ENCODE measurements around the gene UNG. TPM values are rescaled to one million over a fixed set of nuclear protein-coding genes. Genes with fewer than 3 reads are reported as not detected.

The UNG gene
- total and polyA plus RNA-seq, 2 donors (not counting 3 experiments of a cell fraction or from before 2014, with no cell fraction given) = 21.5 to 46.7 TPM

DNA sequence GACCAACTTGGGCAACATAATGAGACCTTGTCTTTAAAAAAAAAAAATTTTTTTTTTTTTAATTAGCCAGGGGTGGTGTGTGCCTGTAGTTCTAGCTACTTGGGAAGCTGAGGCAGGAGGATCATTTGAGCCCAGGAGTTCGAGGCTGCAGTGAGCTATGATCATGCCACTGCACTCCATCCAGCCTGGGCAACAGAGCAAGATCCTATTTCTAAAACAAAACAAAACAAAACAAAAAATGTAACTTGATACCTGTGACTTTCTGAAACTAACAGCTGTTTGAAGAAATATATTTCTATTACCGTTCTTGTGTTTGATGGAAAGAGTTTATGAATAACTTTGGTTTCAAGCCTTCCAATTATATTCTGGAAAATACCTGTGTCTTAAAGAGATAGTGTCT lies 17.2 kb downstream of the UNG start:
- Histone ChIP-seq H2AFZ (ENCODE audit: low read depth, low read length) (no peak overlapping the region), H3K4me2 (ENCODE audit: insufficient read depth, low read length) (no peak overlapping the region), H3K9me3 (replicated peaks; ENCODE audit: control insufficient read depth, insufficient read depth, low read length) (no peaks in the 10 kb centered on the region), H3K36me3 (ENCODE audit: control insufficient read depth in 2 of 2, extremely low read depth in 1 of 2, insufficient read depth in 2 of 2, low read length in 2 of 2) (peaks cover 0 to 2% of the 10 kb centered on the region in 2 experiments), H3K4me3 (replicated peaks in 1 of 3; ENCODE audit: insufficient read depth in 1 of 3, low read depth in 1 of 3, low read length in 3 of 3) (no peak overlapping the region), H3K27me3 (ENCODE audit: control insufficient read depth in 2 of 2, insufficient read depth in 2 of 2, low read length in 2 of 2) (no peaks in the 10 kb centered on the region), H3K9me1 (replicated peaks; ENCODE audit: control insufficient read depth, extremely low read depth, insufficient read depth, low read length) (no peaks in the 10 kb centered on the region), H4K20me1 (replicated peaks; ENCODE audit: control insufficient read depth, extremely low read depth, insufficient read depth, low read length) (no peaks in the 10 kb centered on the region), H3K9ac (replicated peaks; ENCODE audit: extremely low read depth, insufficient read depth, low read length) (no peak overlapping the region), H3K4me1 (ENCODE audit: control insufficient read depth, extremely low read depth, insufficient read depth, low read length) (peaks cover 12% of the 10 kb centered on the region), H3K79me2 (ENCODE audit: control insufficient read depth, insufficient read depth, low read length) (no peaks in the 10 kb centered on the region), H3K27ac (ENCODE audit: insufficient read depth, low read depth, low read length) (no peak overlapping the region)
- dilution Hi-C loops (cut with MboI; ENCODE audit: extremely low pct_ligation_motif_present, low sequenced_read_pairs) = no loop called here
- TF ChIP-seq JUN (IDR thresholded peaks at IDR 0.05; ENCODE audit: borderline replicate concordance, insufficient read depth, insufficient read length, low read depth) = no peak
- no peak for TF ChIP-seq MYC (IDR thresholded peaks at IDR 0.05; ENCODE audit: low read depth, low read length)
- TF ChIP-seq EZH2 (IDR thresholded peaks at IDR 0.05; ENCODE audit: borderline replicate concordance, low read depth, low read length, severe bottlenecking) = no peak
- no peak for TF ChIP-seq POLR2AphosphoS5 (IDR thresholded peaks at IDR 0.05; ENCODE audit: insufficient read depth, low read depth, low read length)
- intact Hi-C loops (cut with micrococcal nuclease) = loop anchor here (5.0 kb wide), 2 partner anchors 148 to 552 kb away; partner anchors contain the start of genes ISCU and SART3
- CTCF ChIA-PET = interaction anchor here (1.1 kb wide), 1 partner anchor 271 kb away, joined by 3 read pairs; no protein-coding TSS in a partner anchor
- no peak for DNase-seq (ENCODE audit: low read depth, low spot score)
- POLR2A ChIA-PET = no interaction called here
- BruUV-seq (replicated peaks) = no TSS peak
- no peak for FAIRE-seq

DNA sequence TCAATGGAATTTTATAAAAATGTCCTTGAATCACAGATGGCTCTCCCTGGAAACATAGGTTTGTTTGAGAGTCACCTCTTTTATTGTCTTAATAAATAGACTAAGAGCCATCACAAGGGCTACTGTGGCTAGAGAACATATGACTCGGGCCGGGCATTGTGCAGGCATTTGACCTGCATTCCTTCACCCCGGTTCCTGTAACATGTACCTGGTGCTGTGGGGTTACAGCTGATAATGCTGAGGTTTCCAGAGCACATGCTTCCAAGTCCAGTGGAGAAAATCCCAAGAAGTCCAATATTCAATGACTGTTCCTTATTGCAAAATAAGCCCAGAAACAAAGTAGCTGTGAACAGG lies 18.0 kb downstream of the UNG start:
- CTCF ChIA-PET = interaction anchor here (1.1 kb wide), 1 partner anchor 270 kb away, joined by 3 read pairs; no protein-coding TSS in a partner anchor
- H3K9me1 ChIP-seq (replicated peaks; ENCODE audit: control insufficient read depth, extremely low read depth, insufficient read depth, low read length) = no peaks in the 10 kb centered on the region
- H3K4me3 ChIP-seq (replicated peaks in 1 of 3; ENCODE audit: insufficient read depth in 1 of 3, low read depth in 1 of 3, low read length in 3 of 3) = no peak overlapping the region
- no peak overlapping the region for H3K27ac ChIP-seq (ENCODE audit: insufficient read depth, low read depth, low read length)
- no peaks in the 10 kb centered on the region for H4K20me1 ChIP-seq (replicated peaks; ENCODE audit: control insufficient read depth, extremely low read depth, insufficient read depth, low read length)
- FAIRE-seq = no peak
- H3K4me1 ChIP-seq (ENCODE audit: control insufficient read depth, extremely low read depth, insufficient read depth, low read length) = peaks cover 9% of the 10 kb centered on the region
- no peaks in the 10 kb centered on the region for H3K79me2 ChIP-seq (ENCODE audit: control insufficient read depth, insufficient read depth, low read length)
- no peak for TF ChIP-seq POLR2A (IDR thresholded peaks at IDR 0.05; ENCODE audit: low read depth, low read length)
- TF ChIP-seq EZH2 (IDR thresholded peaks at IDR 0.05; ENCODE audit: borderline replicate concordance, low read depth, low read length, severe bottlenecking) = no peak
- no peak for TF ChIP-seq FOS (IDR thresholded peaks at IDR 0.05; ENCODE audit: borderline replicate concordance, insufficient read depth, low read length)
- TF ChIP-seq JUN (IDR thresholded peaks at IDR 0.05; ENCODE audit: borderline replicate concordance, insufficient read depth, insufficient read length, low read depth) = no peak
- no peak for TF ChIP-seq MAX (IDR thresholded peaks at IDR 0.05; ENCODE audit: insufficient read depth, insufficient read length)
- TF ChIP-seq POLR2AphosphoS5 (IDR thresholded peaks at IDR 0.05; ENCODE audit: insufficient read depth, low read depth, low read length) = no peak
- TF ChIP-seq GATA2 (IDR thresholded peaks at IDR 0.05; ENCODE audit: insufficient read depth, insufficient read length, low read depth, low read length) = no peak
- TF ChIP-seq MYC (IDR thresholded peaks at IDR 0.05; ENCODE audit: low read depth, low read length) = no peak
- TF ChIP-seq, protein P1, sequence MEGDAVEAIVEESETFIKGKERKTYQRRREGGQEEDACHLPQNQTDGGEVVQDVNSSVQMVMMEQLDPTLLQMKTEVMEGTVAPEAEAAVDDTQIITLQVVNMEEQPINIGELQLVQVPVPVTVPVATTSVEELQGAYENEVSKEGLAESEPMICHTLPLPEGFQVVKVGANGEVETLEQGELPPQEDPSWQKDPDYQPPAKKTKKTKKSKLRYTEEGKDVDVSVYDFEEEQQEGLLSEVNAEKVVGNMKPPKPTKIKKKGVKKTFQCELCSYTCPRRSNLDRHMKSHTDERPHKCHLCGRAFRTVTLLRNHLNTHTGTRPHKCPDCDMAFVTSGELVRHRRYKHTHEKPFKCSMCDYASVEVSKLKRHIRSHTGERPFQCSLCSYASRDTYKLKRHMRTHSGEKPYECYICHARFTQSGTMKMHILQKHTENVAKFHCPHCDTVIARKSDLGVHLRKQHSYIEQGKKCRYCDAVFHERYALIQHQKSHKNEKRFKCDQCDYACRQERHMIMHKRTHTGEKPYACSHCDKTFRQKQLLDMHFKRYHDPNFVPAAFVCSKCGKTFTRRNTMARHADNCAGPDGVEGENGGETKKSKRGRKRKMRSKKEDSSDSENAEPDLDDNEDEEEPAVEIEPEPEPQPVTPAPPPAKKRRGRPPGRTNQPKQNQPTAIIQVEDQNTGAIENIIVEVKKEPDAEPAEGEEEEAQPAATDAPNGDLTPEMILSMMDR (IDR thresholded peaks at IDR 0.05; ENCODE audit: extremely low read depth in 1 of 2, insufficient read depth in 1 of 2, low read depth in 1 of 2, low read length in 2 of 2) = no peak
- no peak overlapping the region for H3K4me2 ChIP-seq (ENCODE audit: insufficient read depth, low read length)
- intact Hi-C loops (cut with micrococcal nuclease) = no loop called here
- dilution Hi-C loops (cut with MboI; ENCODE audit: extremely low pct_ligation_motif_present, low sequenced_read_pairs) = no loop called here
- H3K36me3 ChIP-seq (ENCODE audit: control insufficient read depth in 2 of 2, extremely low read depth in 1 of 2, insufficient read depth in 2 of 2, low read length in 2 of 2) = no peaks in the 10 kb centered on the region
- H3K9ac ChIP-seq (replicated peaks; ENCODE audit: extremely low read depth, insufficient read depth, low read length) = no peak overlapping the region
- DNase-seq (ENCODE audit: low read depth, low spot score) = no peak
- H2AFZ ChIP-seq (ENCODE audit: low read depth, low read length) = no peak overlapping the region
- no peaks in the 10 kb centered on the region for H3K9me3 ChIP-seq (replicated peaks; ENCODE audit: control insufficient read depth, insufficient read depth, low read length)
- POLR2A ChIA-PET = no interaction called here
- no TSS peak for BruUV-seq (replicated peaks)
- no peaks in the 10 kb centered on the region for H3K27me3 ChIP-seq (ENCODE audit: control insufficient read depth in 2 of 2, insufficient read depth in 2 of 2, low read length in 2 of 2)

All from endothelial cell of umbilical vein (primary cell).